Astrocyte of the spinal cord (primary cell): ENCODE measurements around the gene MED25.

ENCODE experiments used
- DNase-seq: peaks from one replicate; pipeline ENCODE4 v3.0.0; 2011; ENCODE audit warnings: low read depth, low spot score
- H3K4me3 ChIP-seq: 2 replicates; pipeline ENCODE4 v1.5.1; 2011; ENCODE audit warnings: low read depth, mild to moderate bottlenecking, low read length, moderate library complexity
- CTCF ChIP-seq: IDR thresholded peaks from 2 replicates; pipeline ENCODE4 v1.5.1; 2012; ENCODE audit warnings: low read depth, mild to moderate bottlenecking, low read length, inconsistent platforms
- in situ Hi-C: cut with HindIII; loops from 2 replicates; pipeline ENCODE4 v1.10.0; 2017; ENCODE audit warnings: low sequenced_read_pairs

Gene MED25

GRCh38 chr19:49837425-49837824 is 19.3 kb downstream of the MED25 start:
- in situ Hi-C loops, result no loop called here
- no peak for DNase-seq
- TF ChIP-seq CTCF, result no peak
- H3K4me3 ChIP-seq, result no peak overlapping the region

- in situ Hi-C loops, result no loop called here
- H3K4me3 ChIP-seq, result no peak overlapping the region
- TF ChIP-seq CTCF, result no peak
- no peak for DNase-seq
Observed at GRCh38 chr19:49838885-49839588, 20.9 kb downstream of the MED25 start.

GRCh38 chr19:49839713-49840112 is 21.6 kb downstream of the MED25 start:
- no peak for TF ChIP-seq CTCF
- no peak for DNase-seq
- in situ Hi-C loops, result no loop called here
- H3K4me3 ChIP-seq, result no peak overlapping the region

GRCh38 chr19:49840321-49840720 is 22.2 kb downstream of the MED25 start:
- TF ChIP-seq CTCF, result no peak
- no peak overlapping the region for H3K4me3 ChIP-seq
- no peak for DNase-seq
- in situ Hi-C loops, result no loop called here

- in situ Hi-C loops, result no loop called here
- TF ChIP-seq CTCF, result no peak
- DNase-seq, result no peak
- no peak overlapping the region for H3K4me3 ChIP-seq
Observed at GRCh38 chr19:49840736-49841249, 22.7 kb downstream of the MED25 start.

- in situ Hi-C loops, result no loop called here
- no peak for TF ChIP-seq CTCF
- H3K4me3 ChIP-seq, result no peak overlapping the region
- DNase-seq, result no peak
Observed at GRCh38 chr19:49843265-49843664, 25.2 kb downstream of the MED25 start.
